Retinal pigment epithelial cell (primary cell): ENCODE data around the gene NOXO1.

ENCODE experiments used
- DNase-seq: peaks from one replicate; pipeline ENCODE4 v3.0.0-alpha.2; 2010; ENCODE audit warnings: low read depth
- H3K4me3 ChIP-seq: 2 replicates; pipeline ENCODE4 v1.5.1; 2011; ENCODE audit warnings: mild to moderate bottlenecking, low read length, control low read depth, moderate library complexity
- TF ChIP-seq, protein P1 (sequence below): conservative IDR thresholded peaks from 2 replicates; pipeline ENCODE4 v1.5.1; 2011; ENCODE audit warnings: low read depth, low read length, control low read depth, inconsistent platforms

Gene NOXO1

DNA sequence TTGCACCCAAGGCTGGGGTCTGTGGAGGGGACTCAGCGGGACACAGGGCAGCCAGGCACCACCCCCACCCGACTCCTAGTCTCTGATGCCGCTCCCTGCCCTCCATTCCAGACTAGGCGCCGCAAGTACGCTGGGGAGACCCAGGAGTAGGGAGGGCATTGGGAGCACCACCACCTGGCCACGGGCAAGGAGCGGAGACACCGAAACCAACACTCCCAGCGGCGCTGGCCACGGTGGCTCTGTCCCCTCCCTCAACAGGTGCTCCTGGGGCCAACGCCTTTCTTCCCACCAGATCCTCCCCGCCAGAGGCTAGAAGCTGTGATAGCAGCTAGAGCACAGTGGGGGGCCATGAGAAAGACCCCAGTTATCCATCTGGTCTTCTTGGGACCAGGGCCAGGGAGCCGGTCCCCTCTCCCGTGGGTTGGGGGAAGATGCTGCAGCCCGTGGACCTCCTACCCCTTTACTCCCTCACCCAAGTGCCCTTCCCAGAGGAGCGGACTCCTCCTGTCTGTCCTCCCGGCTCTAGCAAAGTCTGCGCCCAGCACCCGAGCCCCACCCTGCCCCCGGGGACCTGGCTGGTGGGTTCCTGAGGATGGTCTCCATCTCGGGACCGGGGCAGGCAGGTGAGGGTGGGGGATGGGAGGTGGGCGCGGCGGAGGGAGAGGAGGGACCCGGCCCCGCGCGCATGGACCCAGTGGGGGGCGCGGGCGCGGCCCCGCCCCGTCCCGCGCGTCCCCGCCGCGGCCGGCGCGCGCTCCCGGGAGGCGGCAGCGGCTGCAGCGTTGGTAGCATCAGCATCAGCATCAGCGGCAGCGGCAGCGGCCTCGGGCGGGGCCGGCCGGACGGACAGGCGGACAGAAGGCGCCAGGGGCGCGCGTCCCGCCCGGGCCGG lies 8.2 kb upstream of the NOXO1 start, which contains the start of gene SYNGR3:
Gene SYNGR3, plus strand, starts transcription at position 762 of the 892 bp plus-strand sequence. CDS start 133 bp downstream, outside the sequence.
- peak within 1 kb of the TSS; percentile 32 for H3K4me3 ChIP-seq
- TF ChIP-seq, protein P1, sequence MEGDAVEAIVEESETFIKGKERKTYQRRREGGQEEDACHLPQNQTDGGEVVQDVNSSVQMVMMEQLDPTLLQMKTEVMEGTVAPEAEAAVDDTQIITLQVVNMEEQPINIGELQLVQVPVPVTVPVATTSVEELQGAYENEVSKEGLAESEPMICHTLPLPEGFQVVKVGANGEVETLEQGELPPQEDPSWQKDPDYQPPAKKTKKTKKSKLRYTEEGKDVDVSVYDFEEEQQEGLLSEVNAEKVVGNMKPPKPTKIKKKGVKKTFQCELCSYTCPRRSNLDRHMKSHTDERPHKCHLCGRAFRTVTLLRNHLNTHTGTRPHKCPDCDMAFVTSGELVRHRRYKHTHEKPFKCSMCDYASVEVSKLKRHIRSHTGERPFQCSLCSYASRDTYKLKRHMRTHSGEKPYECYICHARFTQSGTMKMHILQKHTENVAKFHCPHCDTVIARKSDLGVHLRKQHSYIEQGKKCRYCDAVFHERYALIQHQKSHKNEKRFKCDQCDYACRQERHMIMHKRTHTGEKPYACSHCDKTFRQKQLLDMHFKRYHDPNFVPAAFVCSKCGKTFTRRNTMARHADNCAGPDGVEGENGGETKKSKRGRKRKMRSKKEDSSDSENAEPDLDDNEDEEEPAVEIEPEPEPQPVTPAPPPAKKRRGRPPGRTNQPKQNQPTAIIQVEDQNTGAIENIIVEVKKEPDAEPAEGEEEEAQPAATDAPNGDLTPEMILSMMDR = no peak
- no peak for DNase-seq

DNA sequence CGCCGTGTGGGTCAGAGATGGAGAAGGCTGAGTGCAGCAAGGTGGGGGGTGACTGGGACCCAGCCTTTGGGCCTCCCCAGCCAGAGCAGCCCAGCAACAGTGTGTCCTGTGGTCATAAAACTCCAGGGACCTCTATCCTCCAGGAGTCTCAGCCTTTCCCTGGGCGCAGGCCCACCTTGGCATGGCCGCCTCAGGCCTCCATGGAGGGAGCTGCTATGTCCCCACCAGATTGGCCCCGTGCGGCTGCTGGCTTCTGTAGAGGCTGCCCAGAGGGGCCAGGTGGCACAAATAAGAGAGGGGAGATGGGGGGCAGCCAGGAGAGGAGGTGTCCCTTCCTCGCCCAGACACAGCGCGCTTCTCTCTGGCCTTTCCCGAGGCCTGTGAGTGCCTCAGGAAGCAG lies 5.9 kb upstream of the NOXO1 start:
- no peak overlapping the region for H3K4me3 ChIP-seq
- TF ChIP-seq, protein P1 = no peak

DNA sequence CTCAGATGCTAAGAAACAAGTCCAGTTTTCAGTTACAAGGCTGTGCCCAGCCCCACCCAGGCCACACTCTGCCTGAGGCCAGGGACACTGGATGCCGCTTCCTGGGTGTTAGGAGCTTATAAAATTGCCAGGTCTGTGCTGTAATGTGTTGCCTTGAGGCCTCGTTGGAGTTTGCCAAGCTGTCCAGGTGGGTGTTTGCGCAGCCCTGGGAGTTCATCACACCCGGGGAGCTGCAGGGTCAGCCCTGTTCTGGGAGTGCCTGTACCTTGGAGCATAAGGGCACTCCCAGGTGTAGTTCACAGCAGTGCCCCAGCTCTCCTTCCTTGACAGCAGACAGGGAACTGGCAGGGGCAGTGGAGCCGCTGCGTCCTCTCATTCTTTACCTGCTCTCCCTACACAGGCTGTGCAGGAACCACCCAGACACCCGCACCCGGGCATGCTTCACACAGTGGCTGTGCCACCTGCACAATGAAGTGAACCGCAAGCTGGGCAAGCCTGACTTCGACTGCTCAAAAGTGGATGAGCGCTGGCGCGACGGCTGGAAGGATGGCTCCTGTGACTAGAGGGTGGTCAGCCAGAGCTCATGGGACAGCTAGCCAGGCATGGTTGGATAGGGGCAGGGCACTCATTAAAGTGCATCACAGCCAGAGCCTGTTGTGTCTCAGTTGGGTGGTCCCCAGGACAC lies 4.3 kb upstream of the NOXO1 start:
- no peak overlapping the region for H3K4me3 ChIP-seq
- no peak for DNase-seq

More for the DNA sequence above, 5.9 kb upstream of the NOXO1 start:
- DNase-seq = no peak

DNA sequence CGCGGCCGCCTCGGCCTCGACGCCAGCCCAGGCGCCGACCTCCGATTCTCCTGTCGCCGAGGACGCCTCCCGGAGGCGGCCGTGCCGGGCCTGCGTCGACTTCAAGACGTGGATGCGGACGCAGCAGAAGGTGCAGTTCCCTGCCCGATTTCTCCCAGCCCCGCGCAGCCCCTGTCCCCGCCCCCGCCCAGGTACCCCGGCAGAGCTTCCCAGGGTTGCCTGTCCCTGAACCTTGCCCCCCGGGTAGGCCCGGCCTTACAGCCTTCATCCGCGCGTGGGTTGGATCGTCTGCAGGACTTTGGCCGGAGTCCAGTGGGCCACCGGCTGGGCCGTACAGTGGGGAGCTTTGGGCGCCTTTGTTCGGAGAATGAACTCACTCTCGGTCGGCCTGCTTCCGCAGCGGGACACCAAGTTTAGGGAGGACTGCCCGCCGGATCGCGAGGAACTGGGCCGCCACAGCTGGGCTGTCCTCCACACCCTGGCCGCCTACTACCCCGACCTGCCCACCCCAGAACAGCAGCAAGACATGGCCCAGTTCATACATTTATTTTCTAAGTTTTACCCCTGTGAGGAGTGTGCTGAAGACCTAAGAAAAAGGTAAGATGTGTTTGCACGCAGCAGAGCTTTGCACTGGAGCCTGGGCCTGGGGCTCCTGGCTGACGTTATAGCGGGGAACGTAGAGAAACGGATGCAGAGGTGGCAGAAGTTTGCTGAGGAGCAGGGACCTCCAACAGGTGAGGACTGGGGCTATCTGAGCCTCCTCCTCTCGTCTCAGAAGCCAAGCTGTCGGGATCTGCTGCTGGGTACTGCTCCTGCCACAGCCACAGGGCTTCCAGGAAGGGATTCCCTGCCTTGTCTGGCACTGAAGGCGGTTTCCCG lies 3.3 kb upstream of the NOXO1 start:
- peak overlapping the region; percentile 69 for H3K4me3 ChIP-seq
- no peak for DNase-seq
- TF ChIP-seq, protein P1 = no peak

More for the DNA sequence above, 4.3 kb upstream of the NOXO1 start:
- TF ChIP-seq, protein P1 = no peak

DNA sequence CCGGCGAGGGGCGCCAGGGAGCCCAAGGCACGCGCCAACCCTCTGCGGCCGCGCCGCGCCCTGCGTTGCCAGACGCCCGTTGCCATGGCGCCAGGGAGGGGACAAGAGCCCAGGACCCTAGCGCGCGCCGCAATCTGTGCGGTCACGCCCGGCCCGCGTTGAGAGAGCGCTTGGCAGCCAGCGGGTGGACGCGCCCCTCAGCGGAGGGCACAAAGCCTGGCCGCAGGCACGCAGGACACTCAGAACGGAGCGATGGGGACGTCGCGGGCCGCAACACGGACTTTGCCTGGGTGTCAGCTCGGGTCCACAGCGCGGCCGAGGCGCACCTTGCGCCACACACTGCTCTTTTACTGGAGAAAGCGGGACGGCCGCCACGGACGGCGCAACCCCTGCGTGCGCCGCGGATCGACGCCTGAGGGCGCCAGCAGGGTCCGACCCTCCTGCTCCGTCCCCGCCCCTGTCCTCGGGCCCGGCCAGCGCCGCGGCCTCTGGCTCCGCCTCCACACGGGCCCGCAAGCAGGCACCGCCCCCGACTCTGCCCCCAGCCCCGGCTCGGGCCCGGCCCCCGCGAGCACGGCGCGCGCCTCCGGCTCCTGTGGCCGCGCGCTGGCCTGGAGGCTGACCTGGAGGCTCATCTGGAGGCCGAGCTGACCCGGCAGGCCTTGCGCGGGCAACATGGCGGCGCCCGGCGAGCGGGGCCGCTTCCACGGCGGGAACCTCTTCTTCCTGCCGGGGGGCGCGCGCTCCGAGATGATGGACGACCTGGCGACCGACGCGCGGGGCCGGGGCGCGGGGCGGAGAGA lies 2.5 kb upstream of the NOXO1 start, which contains the start of gene GFER:
Gene GFER, plus strand, starts transcription at position 650 of the 803 bp plus-strand sequence. Its CDS starts 26 bp downstream, at position 676.
- TF ChIP-seq, protein P1 = peak; percentile 38
- peak; percentile 68 for DNase-seq
- peak within 1 kb of the TSS; percentile 69 for H3K4me3 ChIP-seq

DNA sequence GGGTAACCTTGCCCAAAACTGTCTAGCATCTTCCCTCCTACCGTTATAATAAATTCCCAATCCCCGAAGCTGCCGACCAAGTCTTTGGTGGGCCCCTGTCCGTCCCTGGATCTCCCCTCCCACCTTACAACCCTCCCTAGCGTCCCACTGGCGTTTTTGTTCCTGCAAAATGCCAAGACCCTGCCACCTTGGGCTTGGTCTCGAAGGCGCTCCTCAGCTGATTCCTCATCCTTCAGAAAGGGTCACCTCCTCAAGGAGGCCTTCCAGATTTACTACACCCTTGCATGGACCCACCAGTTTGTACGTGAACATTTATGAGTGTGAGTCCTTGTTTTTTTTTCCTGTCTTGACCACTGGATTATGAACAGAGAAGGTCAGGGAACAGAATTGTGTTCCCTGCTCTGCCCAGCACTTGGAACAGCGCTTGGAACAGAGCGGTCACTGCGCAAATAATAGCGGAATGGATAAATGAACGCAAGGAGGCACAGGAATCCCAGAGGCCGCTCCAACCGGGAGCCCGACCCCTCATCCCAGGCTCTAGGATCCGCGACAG lies 1.8 kb upstream of the NOXO1 start:
- peak overlapping the region; percentile 53 for H3K4me3 ChIP-seq
- TF ChIP-seq, protein P1 = no peak
- DNase-seq = no peak
